Heart left ventricle (tissue), 16 donors: ENCODE measurements around the gene ZBTB5. TPM values are rescaled to one million over a fixed set of nuclear protein-coding genes. Genes with fewer than 3 reads are reported as not detected.

Source experiments
- ATAC-seq, 4 donors: fragments of 200-7000 bp; cut with Tn5 transposase; one replicate each; pipeline ENCODE4 v1.9.1; 2020 to 2022; ENCODE audit warnings: moderate library complexity in 4 of 4, mild to moderate bottlenecking in 3 of 4, moderate number of reproducible peaks in 1 of 4
- DNase-seq, 5 donors: peaks; one replicate each; pipeline ENCODE4 v3.0.0-alpha.2; 2020
- H3K27ac ChIP-seq, 12 donors: fragments of 200-600 bp; sonication (generic) in 4 of 12; one replicate each; pipeline versions ENCODE4 v1.5.0 to v1.8.0; 2016 to 2022; ENCODE audit warnings: mild to moderate bottlenecking in 2 of 12
- H3K27me3 ChIP-seq, 9 donors: fragments of 200-600 bp; sonication (generic) in 2 of 9; one replicate each; pipeline versions ENCODE4 v1.5.1 to v1.8.0; 2016 to 2022; ENCODE audit warnings: mild to moderate bottlenecking in 3 of 9
- H3K36me3 ChIP-seq, 9 donors: fragments of 200-600 bp; sonication (generic) in 2 of 9; one replicate each; pipeline versions ENCODE4 v1.5.0 to v1.8.0; 2018 to 2022; ENCODE audit warnings: mild to moderate bottlenecking in 2 of 9
- H3K4me1 ChIP-seq, 12 donors: fragments of 200-600 bp; sonication (generic) in 4 of 12; one replicate each; pipeline versions ENCODE4 v1.5.0 to v1.8.0; 2016 to 2022; ENCODE audit warnings: mild to moderate bottlenecking in 3 of 12
- H3K4me3 ChIP-seq, 12 donors: fragments of 200-600 bp; sonication (generic) in 4 of 12; one replicate each; pipeline versions ENCODE4 v1.5.0 to v1.8.0; 2017 to 2022; ENCODE audit warnings: mild to moderate bottlenecking in 9 of 12, moderate library complexity in 4 of 12
- H3K9me3 ChIP-seq, 12 donors: fragments of 200-600 bp; sonication (generic) in 4 of 12; one replicate each; pipeline versions ENCODE4 v1.5.0 to v1.8.0; 2016 to 2022; ENCODE audit warnings: mild to moderate bottlenecking in 1 of 12
- POLR2A ChIP-seq, 2 donors: fragments of 450-650 bp; IDR thresholded peaks; one replicate each; pipeline ENCODE4 v1.6.1; 2017; ENCODE audit warnings: antibody characterized with exemption in 2 of 2, mild to moderate bottlenecking in 2 of 2, moderate library complexity in 2 of 2
- WGBS, 4 donors: extraction: QIAGEN DNeasy Blood & Tissue Kit in 2 of 4; methylation state at CpG; one replicate each; pipeline versions ENCODE4 v1.1.5 to v1.1.7; 2013 to 2018; 5-methylcytosine and 5-hydroxymethylcytosine counted together
- intact Hi-C, 10 donors: fragments of 100-400 bp; cut with DNase I; formaldehyde crosslinking; loops; one replicate each; pipeline versions ENCODE4 v1.11.1 to v1.14.2; 2022
- polyA plus RNA-seq, 2 donors: library from polyadenylated mRNA; stranded (reverse); fragments of 200-250 nt; gene quantifications; one replicate each; pipeline ENCODE4 v1.2.3, GENCODE V29; 2013
- total RNA-seq, 9 donors: library from RNA; depleted of rRNA in 2 of 9; stranded (reverse); fragments of >200 nt in 2 of 9; fragmentation: NEBNext Ultra II Directional in 3 of 9; extraction: Animal tissue kit (Norgen Biotek cat#: 25700) in 3 of 9; gene quantifications; one replicate each; pipeline versions ENCODE4 v1.1.0 to v1.2.4, GENCODE V29; 2016 to 2023
- TF ChIP-seq, protein P1 (sequence below), 12 donors: fragments of 200-600 bp; sonication (generic) in 4 of 12; IDR thresholded peaks; one replicate each; pipeline versions ENCODE4 v1.5.0 to v1.8.0; 2018 to 2022; ENCODE audit warnings: antibody characterized with exemption in 12 of 12, mild to moderate bottlenecking in 5 of 12
- donor health status: ischemic (EF 13 %, LVEDD 7.1; RV severe dilation, severe dysfunction).
- donor health status: healthy with polysubstance abuse.
- donor health status: DM: no; HTN: yes; CAD: no.
- donor health status: DM: no; HTN: no; CAD: no.
- donor health status: ischemic (EF 25% LVEDD 6.9; RV normal size, moderate dysfunction).
- donor health status: ischemic (EF 25% LVEDD 5.7; RV mildly dilated, moderate dysfunction).
- donor health status: healthy.
- donor health status: DM: yes; HTN: yes; CAD: no.
- donor health status: ischemic (EF 35%, LVEDD 5.7; RV mildly dilated, moderate dysfunction).
- donor health status: nonischemic (EF 11% LVEDD 7.7; RV severe dilation, severe dysfunction).
- donor health status: DM: yes; HTN: yes; CAD: no.
- donor health status: PGD.
- donor health status: ischemic (EF 29% LVEDD 5.4; RV normal size, mild dysfunction).
- donor health status: nonischemic (EF 23%, LVEDD 6.1; RV moderate dilation, normal function).

Gene ZBTB5
- total and polyA plus RNA-seq, 11 donors: 1.8 to 8.0 (median 6.3) TPM

DNA sequence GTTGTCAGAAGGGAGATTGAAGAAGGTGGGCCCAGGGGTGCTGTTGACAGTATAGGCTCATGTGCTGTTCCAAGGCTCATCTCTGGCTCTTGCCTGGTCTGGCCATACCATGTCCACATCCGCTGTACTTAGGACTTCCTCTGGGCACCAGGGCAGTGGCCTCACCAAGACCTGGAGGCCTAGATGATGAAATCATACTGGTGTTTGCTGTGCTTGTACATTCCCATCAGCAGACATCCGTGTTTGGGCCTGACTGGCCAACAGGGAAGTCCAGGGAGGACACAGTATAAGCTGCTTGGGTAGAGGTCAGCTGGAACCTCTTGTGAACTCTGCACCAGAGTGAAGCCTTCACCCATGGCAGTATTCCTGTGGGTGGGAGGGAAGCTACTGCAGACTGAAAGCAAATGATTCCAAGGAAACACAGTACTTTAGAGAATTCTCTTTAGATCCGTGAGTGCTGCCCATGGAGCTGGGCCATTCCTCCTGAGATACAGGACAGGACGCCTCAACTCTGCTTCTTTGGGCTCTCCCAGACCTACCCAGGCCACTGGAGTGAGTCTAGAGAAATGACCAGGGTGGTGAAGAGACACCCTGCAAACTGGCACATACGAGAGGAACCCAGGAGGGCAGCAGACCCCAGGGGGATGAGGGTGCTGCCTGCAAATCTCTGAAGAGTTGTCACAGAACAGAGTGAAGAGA lies 43.0 kb upstream of the ZBTB5 start:
- no peak overlapping the region for H3K4me3 ChIP-seq
- no peaks in the 10 kb centered on the region for H3K27me3 ChIP-seq
- DNase-seq (peak in 1 of 5 donors; percentile 2), ATAC-seq (no peak)
- H3K4me1 ChIP-seq: no peaks in the 10 kb centered on the region
- intact Hi-C loops: loop anchor here in 1 of 10 donors (2.0 kb wide), 1 partner anchor 91 kb away; no protein-coding TSS in a partner anchor
- no peak overlapping the region for H3K27ac ChIP-seq
- WGBS, 4 donors: 86 to 94% (median 90%) methylated on average over 5 of the region's 5 CpGs
- no peak for TF ChIP-seq POLR2A (IDR thresholded peaks at IDR 0.05)
- TF ChIP-seq, protein P1, sequence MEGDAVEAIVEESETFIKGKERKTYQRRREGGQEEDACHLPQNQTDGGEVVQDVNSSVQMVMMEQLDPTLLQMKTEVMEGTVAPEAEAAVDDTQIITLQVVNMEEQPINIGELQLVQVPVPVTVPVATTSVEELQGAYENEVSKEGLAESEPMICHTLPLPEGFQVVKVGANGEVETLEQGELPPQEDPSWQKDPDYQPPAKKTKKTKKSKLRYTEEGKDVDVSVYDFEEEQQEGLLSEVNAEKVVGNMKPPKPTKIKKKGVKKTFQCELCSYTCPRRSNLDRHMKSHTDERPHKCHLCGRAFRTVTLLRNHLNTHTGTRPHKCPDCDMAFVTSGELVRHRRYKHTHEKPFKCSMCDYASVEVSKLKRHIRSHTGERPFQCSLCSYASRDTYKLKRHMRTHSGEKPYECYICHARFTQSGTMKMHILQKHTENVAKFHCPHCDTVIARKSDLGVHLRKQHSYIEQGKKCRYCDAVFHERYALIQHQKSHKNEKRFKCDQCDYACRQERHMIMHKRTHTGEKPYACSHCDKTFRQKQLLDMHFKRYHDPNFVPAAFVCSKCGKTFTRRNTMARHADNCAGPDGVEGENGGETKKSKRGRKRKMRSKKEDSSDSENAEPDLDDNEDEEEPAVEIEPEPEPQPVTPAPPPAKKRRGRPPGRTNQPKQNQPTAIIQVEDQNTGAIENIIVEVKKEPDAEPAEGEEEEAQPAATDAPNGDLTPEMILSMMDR (IDR thresholded peaks at IDR 0.05): no peak
- peaks cover 0 to 67% (median 32%) of the 10 kb centered on the region in 9 donors for H3K36me3 ChIP-seq
- H3K9me3 ChIP-seq: no peaks in the 10 kb centered on the region

DNA sequence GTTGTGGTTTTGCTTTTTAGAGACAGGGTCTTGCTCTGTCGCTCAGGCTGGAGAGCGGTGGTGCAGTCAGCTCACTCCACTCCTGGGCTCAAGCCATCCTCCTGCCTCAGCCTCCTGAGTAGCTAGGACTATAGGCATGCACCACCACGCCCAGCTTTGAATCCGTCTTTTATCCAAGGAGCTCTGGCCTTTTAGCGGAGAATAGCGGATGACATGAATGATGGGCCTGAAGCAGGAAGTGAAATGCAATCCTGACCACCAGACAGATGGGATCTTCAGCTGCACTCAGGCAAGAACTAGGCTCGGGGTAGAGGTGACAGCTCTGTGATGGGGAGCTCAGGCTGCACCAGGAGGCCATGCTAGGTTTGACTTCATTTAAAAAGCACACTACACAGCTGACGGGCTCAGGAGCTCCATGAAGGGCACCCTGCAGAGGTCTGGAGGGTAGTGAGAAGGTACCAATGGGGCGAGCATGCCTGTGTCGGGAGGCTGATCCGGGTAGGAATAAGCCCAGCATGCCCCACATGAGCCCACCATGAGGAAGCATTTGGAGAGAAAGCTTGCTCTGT lies 42.4 kb upstream of the ZBTB5 start:
- TF ChIP-seq POLR2A (IDR thresholded peaks at IDR 0.05): no peak
- TF ChIP-seq, protein P1 (IDR thresholded peaks at IDR 0.05): no peak
- no peaks in the 10 kb centered on the region for H3K9me3 ChIP-seq
- H3K4me3 ChIP-seq: no peak overlapping the region
- intact Hi-C loops: loop anchor here in 1 of 10 donors (2.0 kb wide), 1 partner anchor 91 kb away; no protein-coding TSS in a partner anchor
- ATAC-seq: no peak
- H3K4me1 ChIP-seq: no peaks in the 10 kb centered on the region
- WGBS, 4 donors: 90 to 96% (median 95%) methylated on average over 11 of the region's 11 CpGs
- no peaks in the 10 kb centered on the region for H3K27me3 ChIP-seq
- no peak overlapping the region for H3K27ac ChIP-seq
- H3K36me3 ChIP-seq: peaks cover 0 to 67% (median 38%) of the 10 kb centered on the region in 9 donors
- no peak for DNase-seq

DNA sequence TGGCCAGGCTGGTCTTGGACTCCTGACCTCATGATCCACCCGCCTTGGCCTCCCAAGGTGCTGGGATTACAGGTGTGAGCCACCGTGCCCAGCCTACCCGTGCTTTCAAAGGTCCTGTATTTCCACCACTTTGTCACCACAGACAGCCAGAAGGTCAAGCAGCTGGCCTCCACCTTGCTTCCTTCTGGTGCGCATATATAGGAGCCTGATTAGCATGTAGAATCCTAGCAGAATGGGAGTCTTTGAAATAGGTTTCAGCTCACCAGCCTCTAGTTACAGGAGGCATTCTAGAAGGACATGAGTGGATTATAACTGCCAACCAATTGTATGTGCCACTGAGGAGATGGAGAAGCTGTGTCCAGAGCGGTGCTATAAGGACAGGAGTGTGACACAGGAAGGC lies 39.4 kb upstream of the ZBTB5 start:
- Histone ChIP-seq H3K9me3 (no peaks in the 10 kb centered on the region), H3K27ac (peak overlapping the region in 1 of 12 donors; percentile 18), H3K4me3 (no peak overlapping the region), H3K36me3 (peaks cover 0 to 78% (median 53%) of the 10 kb centered on the region in 9 donors), H3K27me3 (no peaks in the 10 kb centered on the region), H3K4me1 (no peaks in the 10 kb centered on the region)
- TF ChIP-seq, protein P1 (IDR thresholded peaks at IDR 0.05): no peak
- no peak for TF ChIP-seq POLR2A (IDR thresholded peaks at IDR 0.05)
- DNase-seq (no peak), ATAC-seq (no peak)
- WGBS, 4 donors: 90 to 97% (median 94%) methylated on average over 5 of the region's 5 CpGs
- intact Hi-C loops: no loop called here

DNA sequence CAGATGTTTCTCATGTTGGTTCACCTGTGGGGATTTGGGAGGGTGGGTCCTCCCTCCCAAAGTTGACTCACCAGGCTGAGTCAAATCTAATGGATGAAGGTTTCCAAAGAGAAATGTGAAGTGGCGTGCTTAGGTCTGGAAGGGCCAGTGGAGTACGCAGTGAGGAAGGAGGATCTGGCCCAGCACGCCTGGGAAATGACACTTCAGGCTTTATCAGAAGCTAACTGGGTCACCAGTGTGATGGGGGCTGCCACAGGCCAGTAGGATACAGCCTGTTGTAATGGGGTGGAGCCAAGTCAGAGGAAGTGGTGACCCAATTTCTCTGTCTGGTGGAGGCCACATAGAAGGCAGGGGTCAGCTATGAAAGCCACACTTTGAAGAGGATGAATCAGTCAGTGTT lies 38.5 kb upstream of the ZBTB5 start:
- H3K36me3 ChIP-seq: peaks cover 2 to 83% (median 60%) of the 10 kb centered on the region in 9 donors
- no peaks in the 10 kb centered on the region for H3K4me1 ChIP-seq
- H3K27ac ChIP-seq: no peak overlapping the region
- no peak overlapping the region for H3K4me3 ChIP-seq
- intact Hi-C loops: no loop called here
- no peaks in the 10 kb centered on the region for H3K27me3 ChIP-seq
- H3K9me3 ChIP-seq: no peaks in the 10 kb centered on the region
- TF ChIP-seq, protein P1 (IDR thresholded peaks at IDR 0.05): no peak
- no peak for TF ChIP-seq POLR2A (IDR thresholded peaks at IDR 0.05)
- peak in 3 of 4 donors; percentile 18 to 80 (median 54) for ATAC-seq
- DNase-seq: peak in 1 of 5 donors; percentile 55
- whole genome bisulfite sequencing, 4 donors: 79 to 88% (median 81%) methylated on average over 3 of the region's 3 CpGs
